Keratinocyte (primary cell): ENCODE measurements around the gene ARVCF. TPM values are rescaled to one million over a fixed set of nuclear protein-coding genes. Genes with fewer than 3 reads are reported as not detected.

Experiments used
- DNase-seq: peaks from one replicate; pipeline ENCODE4 v3.0.0-alpha.2; 2011; ENCODE audit warnings: low read depth, missing footprints, low spot score
- FAIRE-seq: peaks from 2 replicates; lab custom pipeline; 2011; peaks lifted over from hg19 to GRCh38; lab: Jason Lieb, UNC
- H2AFZ ChIP-seq: 2 replicates; pipeline ENCODE4 v1.6.0; 2012; ENCODE audit warnings: low read length, control low read depth, inconsistent platforms; ENCODE audit not compliant: control insufficient read depth
- H3K27ac ChIP-seq: 2 replicates; pipeline ENCODE4 v1.5.1; 2011; ENCODE audit warnings: low read length; ENCODE audit not compliant: control insufficient read depth, insufficient read depth
- H3K27me3 ChIP-seq: 3 replicates; pipeline ENCODE4 v1.6.0; 2011; ENCODE audit warnings: low read length; ENCODE audit not compliant: control insufficient read depth, insufficient read depth; ENCODE audit errors: extremely low read depth
- H3K36me3 ChIP-seq, 2 experiments: 2 replicates in 1 of 2; 3 replicates in 1 of 2; pipeline ENCODE4 v1.5.1; 2011; ENCODE audit warnings: low read length in 2 of 2, mild to moderate bottlenecking in 1 of 2; ENCODE audit not compliant: control insufficient read depth in 2 of 2, insufficient read depth in 2 of 2; ENCODE audit errors: extremely low read depth in 1 of 2
- H3K4me1 ChIP-seq: 3 replicates; pipeline ENCODE4 v1.5.1; 2011; ENCODE audit warnings: low read length; ENCODE audit not compliant: control insufficient read depth, insufficient read depth; ENCODE audit errors: extremely low read depth
- H3K4me2 ChIP-seq: 3 replicates; pipeline ENCODE4 v1.6.0; 2011; ENCODE audit warnings: low read depth, low read length; ENCODE audit not compliant: control insufficient read depth, insufficient read depth; ENCODE audit errors: extremely low read depth
- H3K4me3 ChIP-seq, 3 experiments: fragments of 200-600 bp in 1 of 3; sonication (generic) in 1 of 3; 2 replicates in 2 of 3; 3 replicates in 1 of 3; pipeline ENCODE4 v1.5.1; 2011 to 2016; ENCODE audit warnings: low read length in 3 of 3, mild to moderate bottlenecking in 3 of 3, control low read depth in 2 of 3, inconsistent platforms in 1 of 3, low read depth in 1 of 3, mixed read lengths in 1 of 3, mixed run types in 1 of 3, moderate library complexity in 1 of 3; ENCODE audit not compliant: control insufficient read depth in 2 of 3, insufficient read depth in 2 of 3; ENCODE audit errors: extremely low read depth in 1 of 3
- H3K79me2 ChIP-seq: 2 replicates; pipeline ENCODE4 v1.6.0; 2012; ENCODE audit warnings: low read length; ENCODE audit not compliant: control insufficient read depth, insufficient read depth
- H3K9ac ChIP-seq: 3 replicates; pipeline ENCODE4 v1.6.0; 2011; ENCODE audit warnings: low read length; ENCODE audit not compliant: control insufficient read depth, insufficient read depth; ENCODE audit errors: extremely low read depth
- H3K9me1 ChIP-seq: 3 replicates; pipeline ENCODE4 v1.6.0; 2011; ENCODE audit warnings: low read length; ENCODE audit not compliant: control insufficient read depth, insufficient read depth; ENCODE audit errors: extremely low read depth
- H3K9me3 ChIP-seq: 2 replicates; pipeline ENCODE4 v1.5.1; 2012; ENCODE audit warnings: low read depth, low read length; ENCODE audit not compliant: control insufficient read depth
- H4K20me1 ChIP-seq: 3 replicates; pipeline ENCODE4 v1.6.0; 2011; ENCODE audit warnings: low read length; ENCODE audit not compliant: control insufficient read depth, insufficient read depth; ENCODE audit errors: extremely low read depth
- EZH2 ChIP-seq: IDR thresholded peaks from one replicate; pipeline ENCODE4 v1.6.1; 2012; ENCODE audit warnings: inconsistent platforms, mild to moderate bottlenecking, low read length, moderate library complexity
- dilution Hi-C: fragments of 300-500 bp; cut with MboI; formaldehyde crosslinking; loops from one replicate; pipeline ENCODE4 v1.7.0; 2020; ENCODE audit warnings: low sequenced_read_pairs; ENCODE audit not compliant: extremely low pct_ligation_motif_present
- polyA plus RNA-seq, 5 experiments: library from polyadenylated mRNA; depleted of rRNA in 3 of 5; stranded (reverse) in 3 of 5; stranded (forward) in 1 of 5; unstranded in 1 of 5; fragments of >200 nt; gene quantifications; 1 replicate in 1 of 5; 2 replicates in 3 of 5; 3 replicates in 1 of 5; pipeline versions ENCODE4 v1.2.1 to v1.2.3, GENCODE V29; 2011 to 2012; ENCODE audit warnings: missing spikeins in 2 of 5, low read depth in 1 of 5, low replicate concordance in 1 of 5
- TF ChIP-seq, protein P1 (sequence below), 3 experiments: IDR thresholded peaks in 1 of 3; conservative IDR thresholded peaks in 1 of 3; optimal IDR thresholded peaks in 1 of 3; 2 replicates in 2 of 3; 3 replicates in 1 of 3; pipeline versions ENCODE3 to v1.5.1; 2011; ENCODE audit warnings: low read length in 3 of 3, mild to moderate bottlenecking in 3 of 3, moderate library complexity in 2 of 3, control low read depth in 1 of 3, inconsistent platforms in 1 of 3; ENCODE audit not compliant: insufficient read depth in 2 of 3; ENCODE audit errors: extremely low read depth in 1 of 3

Gene ARVCF
- polyA plus RNA-seq, 1 donor (not counting 4 experiments of a cell fraction or from before 2014, with no cell fraction given), result 5.7 TPM

GRCh38 chr22:20012741-20013331 lies 3.8 kb downstream of the ARVCF start:
- TF ChIP-seq, protein P1, sequence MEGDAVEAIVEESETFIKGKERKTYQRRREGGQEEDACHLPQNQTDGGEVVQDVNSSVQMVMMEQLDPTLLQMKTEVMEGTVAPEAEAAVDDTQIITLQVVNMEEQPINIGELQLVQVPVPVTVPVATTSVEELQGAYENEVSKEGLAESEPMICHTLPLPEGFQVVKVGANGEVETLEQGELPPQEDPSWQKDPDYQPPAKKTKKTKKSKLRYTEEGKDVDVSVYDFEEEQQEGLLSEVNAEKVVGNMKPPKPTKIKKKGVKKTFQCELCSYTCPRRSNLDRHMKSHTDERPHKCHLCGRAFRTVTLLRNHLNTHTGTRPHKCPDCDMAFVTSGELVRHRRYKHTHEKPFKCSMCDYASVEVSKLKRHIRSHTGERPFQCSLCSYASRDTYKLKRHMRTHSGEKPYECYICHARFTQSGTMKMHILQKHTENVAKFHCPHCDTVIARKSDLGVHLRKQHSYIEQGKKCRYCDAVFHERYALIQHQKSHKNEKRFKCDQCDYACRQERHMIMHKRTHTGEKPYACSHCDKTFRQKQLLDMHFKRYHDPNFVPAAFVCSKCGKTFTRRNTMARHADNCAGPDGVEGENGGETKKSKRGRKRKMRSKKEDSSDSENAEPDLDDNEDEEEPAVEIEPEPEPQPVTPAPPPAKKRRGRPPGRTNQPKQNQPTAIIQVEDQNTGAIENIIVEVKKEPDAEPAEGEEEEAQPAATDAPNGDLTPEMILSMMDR (optimal IDR thresholded peaks at IDR 0.05 in 1 of 3, IDR thresholded peaks at IDR 0.05 in 1 of 3, conservative IDR thresholded peaks at IDR 0.05 in 1 of 3; ENCODE audit: extremely low read depth in 1 of 3, insufficient read depth in 2 of 3, low read length in 3 of 3), result no peak
- TF ChIP-seq EZH2, result no peak
- DNase-seq (no peak), FAIRE-seq (no peak)
- H3K27ac ChIP-seq, result no peak overlapping the region
- no peaks in the 10 kb centered on the region for H3K79me2 ChIP-seq
- H3K36me3 ChIP-seq, result no peaks in the 10 kb centered on the region
- dilution Hi-C loops, result no loop called here
- peaks cover 11% of the 10 kb centered on the region for H3K27me3 ChIP-seq
- H3K4me1 ChIP-seq, result peaks cover 11% of the 10 kb centered on the region
- no peak overlapping the region for H2AFZ ChIP-seq
- no peak overlapping the region for H3K4me3 ChIP-seq
- H4K20me1 ChIP-seq, result no peaks in the 10 kb centered on the region
- no peak overlapping the region for H3K9ac ChIP-seq
- no peaks in the 10 kb centered on the region for H3K9me3 ChIP-seq
- H3K9me1 ChIP-seq, result peaks cover 3% of the 10 kb centered on the region
- no peak overlapping the region for H3K4me2 ChIP-seq

DNA sequence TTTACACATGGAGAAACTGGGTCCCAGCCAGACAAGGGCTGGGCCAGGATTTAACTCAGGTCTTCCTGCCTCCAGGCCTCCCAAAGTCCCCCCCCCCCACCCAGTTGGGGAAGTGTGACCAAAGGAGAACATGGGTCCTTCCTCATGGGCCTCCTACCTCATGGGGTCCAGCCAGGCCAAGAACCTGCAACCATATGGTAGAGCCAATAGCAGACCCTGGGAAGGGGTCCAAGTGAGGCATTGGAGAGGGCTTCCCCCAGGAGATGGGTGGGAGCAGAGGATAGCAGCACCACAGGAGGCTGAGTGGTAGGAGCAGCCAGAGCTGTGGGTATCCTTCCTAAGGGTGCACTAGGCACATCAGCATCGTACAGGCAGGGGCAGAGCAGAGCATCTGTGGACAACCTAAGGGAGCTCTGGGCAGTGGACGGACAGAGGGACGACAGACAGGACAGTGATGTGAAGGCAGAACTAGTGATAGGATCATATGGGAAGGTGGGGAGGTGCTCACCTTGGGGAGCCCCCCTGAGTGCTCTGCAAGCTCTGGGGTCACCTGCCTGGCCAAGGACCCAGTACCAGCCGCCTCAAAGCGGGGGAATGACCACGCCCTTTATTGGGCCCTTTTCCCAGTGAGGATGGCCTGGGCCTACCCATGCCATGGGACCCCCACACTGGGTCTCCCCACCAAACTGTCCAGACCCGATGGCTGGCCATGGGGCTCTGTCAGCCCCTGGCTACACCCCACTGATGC lies 4.5 kb downstream of the ARVCF start:
- Histone ChIP-seq H4K20me1 (no peaks in the 10 kb centered on the region), H3K27ac (no peak overlapping the region), H2AFZ (no peak overlapping the region), H3K4me2 (no peak overlapping the region), H3K9me3 (no peaks in the 10 kb centered on the region), H3K27me3 (peaks cover 7% of the 10 kb centered on the region), H3K4me3 (no peak overlapping the region), H3K4me1 (peaks cover 8% of the 10 kb centered on the region), H3K36me3 (no peaks in the 10 kb centered on the region), H3K9ac (no peak overlapping the region), H3K79me2 (no peaks in the 10 kb centered on the region), H3K9me1 (peaks cover 3% of the 10 kb centered on the region)
- TF ChIP-seq, protein P1 (optimal IDR thresholded peaks at IDR 0.05 in 1 of 3, IDR thresholded peaks at IDR 0.05 in 1 of 3, conservative IDR thresholded peaks at IDR 0.05 in 1 of 3; ENCODE audit: extremely low read depth in 1 of 3, insufficient read depth in 2 of 3, low read length in 3 of 3), result no peak
- no peak for TF ChIP-seq EZH2
- FAIRE-seq (no peak), DNase-seq (no peak)
- dilution Hi-C loops, result no loop called here
